ENCODE data around the gene GNB1L.

- TF ChIP-seq CTCF (IDR thresholded peaks at IDR 0.05) (no peak), TEAD4 (CRISPR knock-in tag; IDR thresholded peaks at IDR 0.05) (no peak), PRDM15 (CRISPR knock-in tag; IDR thresholded peaks at IDR 0.05) (no peak), ETV6 (CRISPR knock-in tag; IDR thresholded peaks at IDR 0.05) (no peak), USF2 (CRISPR knock-in tag; IDR thresholded peaks at IDR 0.05) (no peak), MAX (CRISPR knock-in tag; IDR thresholded peaks at IDR 0.05) (no peak), MYBL2 (CRISPR knock-in tag; IDR thresholded peaks at IDR 0.05) (no peak), NFYB (CRISPR knock-in tag; conservative IDR thresholded peaks at IDR 0.05; ENCODE audit: low read depth) (no peak), ATF3 (CRISPR knock-in tag; conservative IDR thresholded peaks at IDR 0.05) (no peak)
Measured at GRCh38 chr22:19784384-19785175, 70.1 kb downstream of the GNB1L start.

Measured in WTC11 (cell line).